Spinal cord (tissue), 10 donors: ENCODE results near the gene MNX1. TPM values are rescaled to one million over a fixed set of nuclear protein-coding genes. Genes with fewer than 3 reads are reported as not detected.

Experiments used
- DNase-seq, 6 donors: peaks; one replicate each; pipeline versions ENCODE4 v3.0.0 to v3.0.0-alpha.2; 2013 to 2015; ENCODE audit warnings: low spot score in 6 of 6, low read depth in 4 of 6
- H3K27ac ChIP-seq: one replicate; pipeline ENCODE4 v1.5.1; 2013; ENCODE audit warnings: low read depth, low read length, control low read depth
- H3K27me3 ChIP-seq: one replicate; pipeline ENCODE4 v1.6.1; 2013; ENCODE audit warnings: low read length; ENCODE audit not compliant: control insufficient read depth, insufficient read depth
- H3K36me3 ChIP-seq: one replicate; pipeline ENCODE4 v1.6.1; 2013; ENCODE audit warnings: low read length; ENCODE audit not compliant: control insufficient read depth, insufficient read depth
- H3K4me1 ChIP-seq: one replicate; pipeline ENCODE4 v1.6.1; 2013; ENCODE audit warnings: low read length; ENCODE audit not compliant: control insufficient read depth, insufficient read depth
- H3K4me3 ChIP-seq: one replicate; pipeline ENCODE4 v1.5.1; 2013; ENCODE audit warnings: low read depth, low read length, control low read depth
- H3K9me3 ChIP-seq: one replicate; pipeline ENCODE4 v1.6.1; 2013; ENCODE audit warnings: low read length; ENCODE audit not compliant: control insufficient read depth, insufficient read depth
- WGBS: methylation state at CpG from one replicate; pipeline ENCODE4 v1.1.5; 2013; ENCODE audit warnings: missing lambda C conversion rate; ENCODE audit not compliant: insufficient coverage; 5-methylcytosine and 5-hydroxymethylcytosine counted together
- polyA plus RNA-seq, 2 donors: library from polyadenylated mRNA; unstranded; fragments of 120-200 nt; gene quantifications; one replicate each; pipeline ENCODE4 v1.2.1, GENCODE V29; 2013; ENCODE audit not compliant: insufficient read length in 2 of 2
- total RNA-seq, 2 donors: library from RNA; depleted of rRNA in 1 of 2; stranded (reverse); fragments of 120-200 nt in 1 of 2; fragments of >200 nt in 1 of 2; gene quantifications; one replicate each; pipeline versions ENCODE4 v1.2.3 to v1.2.4, GENCODE V29; 2013 to 2014
- donor health status: healthy.

The MNX1 gene
- total and polyA plus RNA-seq, 4 donors, result 0.72 to 7.0 (median 2.3) TPM

DNA sequence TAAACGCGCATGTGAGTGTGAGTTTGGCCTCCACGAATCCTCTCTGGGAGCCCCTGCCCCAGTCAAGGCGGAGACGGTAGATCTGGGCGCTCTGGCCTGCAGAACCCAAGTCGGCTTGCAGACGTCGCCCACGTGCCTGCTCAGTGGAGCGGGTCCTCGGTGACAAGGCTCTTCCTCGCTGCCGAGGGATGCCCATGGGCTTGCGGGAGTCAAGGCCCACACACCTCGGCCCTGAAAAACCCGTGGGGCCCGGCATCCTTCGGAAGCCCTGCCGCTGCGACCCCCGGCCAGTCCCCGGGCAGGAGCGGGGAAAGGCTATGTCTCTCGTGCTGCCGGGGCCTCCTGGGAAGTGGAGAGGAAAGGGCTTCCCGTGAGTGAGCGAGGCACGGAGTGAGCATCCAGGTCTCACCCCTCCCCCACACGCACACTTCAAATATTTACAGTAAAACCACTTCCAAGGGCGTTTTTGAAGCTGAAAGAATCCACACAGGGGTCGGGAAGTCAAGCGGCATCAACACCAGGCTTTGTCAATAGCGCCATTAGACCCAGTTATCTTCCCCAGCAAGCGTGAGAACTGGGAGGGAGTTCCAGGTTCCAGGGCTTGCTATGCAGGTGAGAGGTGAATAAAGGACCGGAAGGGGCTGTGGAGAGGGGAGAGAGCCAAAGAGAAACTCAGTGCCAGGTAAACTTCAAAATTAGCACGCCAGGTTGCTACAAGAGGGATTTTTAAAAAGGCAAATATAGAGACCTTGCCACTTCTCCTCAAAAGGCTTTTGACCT, 1.1 kb upstream of the MNX1 start:
- WGBS, result 1% methylated on average over 23 of the region's 37 CpGs
- no peak overlapping the region for H3K4me3 ChIP-seq

DNA sequence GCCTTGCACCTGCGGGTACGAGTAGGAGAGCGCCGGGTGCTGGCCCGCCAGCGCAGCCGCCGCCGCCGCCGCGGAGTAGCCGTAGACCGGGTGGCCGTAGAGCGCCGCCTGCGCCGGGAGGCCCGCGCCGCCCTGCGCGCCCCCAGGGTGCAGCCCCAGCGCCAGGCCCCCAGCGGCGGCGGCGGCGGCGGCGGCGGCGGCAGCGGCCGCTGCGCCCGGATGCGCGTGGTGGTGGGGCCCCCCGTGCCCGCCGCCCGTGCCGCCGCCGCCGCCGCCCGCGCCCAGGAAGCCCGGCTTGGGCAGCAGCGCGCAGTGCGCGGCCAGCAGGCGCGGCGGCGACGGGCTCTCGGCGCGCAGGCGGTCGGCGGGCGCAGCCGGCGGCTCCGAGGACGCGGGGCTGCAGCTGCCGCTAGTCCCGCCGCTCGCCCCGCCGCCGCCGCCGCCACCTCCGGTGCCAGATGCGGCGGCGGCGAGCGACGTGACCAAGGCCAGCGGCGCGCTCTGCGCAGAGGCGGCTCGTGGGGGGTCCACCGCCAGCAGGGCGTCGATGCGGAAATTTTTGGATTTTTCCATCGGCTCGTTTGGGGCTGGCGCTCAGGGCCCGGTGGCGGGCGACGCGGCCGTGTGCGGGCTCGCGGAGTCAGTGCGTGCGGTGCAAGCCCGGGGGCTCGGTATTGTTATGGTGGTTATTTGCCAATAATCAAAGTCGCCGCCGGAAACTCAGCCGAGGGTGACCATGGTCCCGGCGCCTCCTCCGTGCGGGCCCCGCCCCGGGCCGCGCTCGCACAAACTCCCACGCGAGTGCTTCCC, 480 bp downstream of the MNX1 start:
- no peak overlapping the region for H3K4me3 ChIP-seq
- H3K9me3 ChIP-seq, result no peaks in the 10 kb centered on the region
- peaks cover 31% of the 10 kb centered on the region for H3K4me1 ChIP-seq
- peaks cover 93% of the 10 kb centered on the region for H3K27me3 ChIP-seq
- WGBS, result under 1% methylated on average over 130 of the region's 130 CpGs
- no peaks in the 10 kb centered on the region for H3K36me3 ChIP-seq
- no peak for DNase-seq
- H3K27ac ChIP-seq, result no peak overlapping the region

More for the DNA sequence above, 1.1 kb upstream of the MNX1 start:
- no peaks in the 10 kb centered on the region for H3K9me3 ChIP-seq
- peaks cover 94% of the 10 kb centered on the region for H3K27me3 ChIP-seq
- peak in 1 of 6 donors; percentile 6 for DNase-seq
- H3K4me1 ChIP-seq, result peaks cover 26% of the 10 kb centered on the region
- H3K27ac ChIP-seq, result no peak overlapping the region
- H3K36me3 ChIP-seq, result no peaks in the 10 kb centered on the region

DNA sequence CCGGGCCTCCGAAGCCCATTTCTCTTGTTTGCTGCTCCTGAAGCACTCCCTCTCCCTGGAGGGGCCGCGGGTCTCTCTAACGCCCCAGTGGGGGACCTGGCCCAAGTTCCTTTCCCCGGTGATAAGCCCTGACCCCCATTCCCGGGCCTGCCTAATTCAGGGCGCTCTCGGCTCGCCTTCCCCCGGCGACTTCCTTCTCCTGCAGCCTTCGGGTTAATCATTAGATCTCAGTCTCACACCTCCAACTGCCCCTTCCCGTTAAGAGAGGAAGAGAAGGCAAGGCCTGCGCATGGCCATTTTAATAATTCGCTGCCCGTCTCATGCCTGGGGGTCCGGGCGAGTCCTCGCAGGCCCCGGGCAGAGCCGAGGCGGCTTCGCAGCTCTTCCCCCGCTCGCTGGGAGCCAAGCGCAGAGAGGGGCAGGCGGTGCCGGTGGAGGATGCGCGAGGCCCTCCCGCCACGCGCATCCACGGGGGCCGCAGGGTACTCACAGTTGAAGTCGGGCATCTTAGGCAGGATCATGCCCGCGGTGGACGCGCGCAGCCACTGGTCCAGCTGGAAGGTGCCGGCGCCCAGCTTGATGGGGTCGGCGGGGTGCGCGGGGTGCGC, 1.2 kb downstream of the MNX1 start:
- Histone ChIP-seq H3K36me3 (no peaks in the 10 kb centered on the region), H3K27ac (no peak overlapping the region)
- WGBS, result 1% methylated on average over 48 of the region's 49 CpGs

DNA sequence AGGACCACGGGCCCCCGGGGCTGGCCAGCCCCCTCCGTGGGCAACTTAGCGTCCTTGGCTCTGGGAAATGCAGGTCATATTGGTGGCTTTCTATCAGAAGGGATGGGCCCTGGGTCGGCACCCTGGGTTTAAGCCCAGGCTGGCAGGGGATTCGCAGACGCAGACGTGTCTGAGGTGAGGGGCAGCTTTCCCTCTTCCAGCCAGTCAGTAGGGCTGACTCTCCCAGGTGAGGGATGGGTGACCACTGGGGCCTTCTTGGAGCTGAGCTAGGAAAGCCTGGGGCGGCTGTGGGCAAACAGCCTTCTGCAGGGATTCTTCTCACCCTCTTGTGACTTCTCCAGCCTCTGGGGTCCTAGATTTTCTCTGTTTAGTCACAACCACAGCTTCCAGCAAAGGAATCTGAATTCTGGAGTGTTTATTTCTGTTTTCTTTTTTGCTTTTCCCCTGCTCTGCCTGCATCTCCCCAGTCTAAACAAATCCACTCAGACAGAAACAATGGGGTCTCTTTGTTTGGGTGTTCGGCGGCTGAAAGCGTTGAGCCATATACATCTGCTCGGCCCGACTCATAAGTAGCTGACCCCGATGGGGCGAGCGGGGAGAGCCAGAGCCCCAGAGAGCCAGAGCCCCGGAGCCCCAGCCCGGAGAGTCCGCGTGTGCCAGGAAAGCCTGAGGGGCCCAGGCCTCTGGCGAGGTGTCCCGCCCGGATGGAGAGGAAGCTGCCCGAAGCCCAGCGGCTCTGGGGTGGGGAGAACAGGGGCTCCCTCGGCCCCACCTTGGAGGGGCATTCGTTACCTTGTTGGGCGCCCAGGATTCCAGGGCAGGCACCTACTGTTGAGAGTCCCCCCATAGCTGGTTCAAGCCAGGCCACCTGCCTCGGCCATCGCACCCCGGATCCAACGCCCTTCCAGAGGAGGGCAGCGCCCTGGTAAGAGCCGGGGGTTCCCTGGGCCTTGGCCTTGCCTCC, 2.0 kb downstream of the MNX1 start:
- Histone ChIP-seq H3K27ac (no peak overlapping the region), H3K36me3 (no peaks in the 10 kb centered on the region), H3K9me3 (no peaks in the 10 kb centered on the region), H3K4me3 (no peak overlapping the region), H3K27me3 (peaks cover 93% of the 10 kb centered on the region), H3K4me1 (peaks cover 42% of the 10 kb centered on the region)
- no peak for DNase-seq
- 3% methylated on average over 34 of the region's 35 CpGs for WGBS

More for the DNA sequence above, 1.2 kb downstream of the MNX1 start:
- Histone ChIP-seq H3K9me3 (no peaks in the 10 kb centered on the region), H3K27me3 (peaks cover 93% of the 10 kb centered on the region), H3K4me3 (no peak overlapping the region), H3K4me1 (peaks cover 34% of the 10 kb centered on the region)
- peak in 1 of 6 donors; percentile 20 for DNase-seq

DNA sequence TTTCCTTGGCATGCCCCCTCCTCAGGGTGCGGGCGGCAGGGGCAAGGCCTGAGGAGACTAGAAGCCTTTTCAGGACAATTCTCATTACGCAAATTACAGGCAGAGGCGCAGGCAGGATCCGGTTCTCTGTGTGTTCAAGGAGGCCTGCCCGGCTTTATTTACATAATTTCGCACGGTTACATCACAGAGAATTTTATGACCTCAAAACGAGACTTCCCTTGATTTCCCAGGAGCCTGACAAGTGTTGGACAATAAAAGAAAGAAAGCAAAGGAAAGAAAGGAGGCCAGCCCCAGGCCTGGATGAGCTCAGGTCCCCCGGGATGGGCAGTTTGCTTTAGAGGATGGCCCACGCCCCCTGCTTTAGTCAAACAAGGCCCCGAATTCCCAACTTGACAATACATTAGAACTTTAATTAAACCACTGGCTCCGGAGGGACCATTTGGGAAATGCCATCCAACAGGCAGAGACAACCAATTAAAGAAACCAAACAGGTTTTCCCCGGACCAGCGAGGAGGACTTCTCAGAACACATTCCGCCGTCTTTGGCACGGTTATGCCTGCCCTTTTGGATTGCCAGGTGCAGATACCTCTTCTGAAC, 2.9 kb downstream of the MNX1 start:
- no peak for DNase-seq
- H3K27me3 ChIP-seq, result peaks cover 93% of the 10 kb centered on the region
- H3K9me3 ChIP-seq, result no peaks in the 10 kb centered on the region
- no peak overlapping the region for H3K27ac ChIP-seq
- H3K36me3 ChIP-seq, result no peaks in the 10 kb centered on the region
- 9% methylated on average over 15 of the region's 18 CpGs for WGBS
- peaks cover 51% of the 10 kb centered on the region for H3K4me1 ChIP-seq
- no peak overlapping the region for H3K4me3 ChIP-seq

DNA sequence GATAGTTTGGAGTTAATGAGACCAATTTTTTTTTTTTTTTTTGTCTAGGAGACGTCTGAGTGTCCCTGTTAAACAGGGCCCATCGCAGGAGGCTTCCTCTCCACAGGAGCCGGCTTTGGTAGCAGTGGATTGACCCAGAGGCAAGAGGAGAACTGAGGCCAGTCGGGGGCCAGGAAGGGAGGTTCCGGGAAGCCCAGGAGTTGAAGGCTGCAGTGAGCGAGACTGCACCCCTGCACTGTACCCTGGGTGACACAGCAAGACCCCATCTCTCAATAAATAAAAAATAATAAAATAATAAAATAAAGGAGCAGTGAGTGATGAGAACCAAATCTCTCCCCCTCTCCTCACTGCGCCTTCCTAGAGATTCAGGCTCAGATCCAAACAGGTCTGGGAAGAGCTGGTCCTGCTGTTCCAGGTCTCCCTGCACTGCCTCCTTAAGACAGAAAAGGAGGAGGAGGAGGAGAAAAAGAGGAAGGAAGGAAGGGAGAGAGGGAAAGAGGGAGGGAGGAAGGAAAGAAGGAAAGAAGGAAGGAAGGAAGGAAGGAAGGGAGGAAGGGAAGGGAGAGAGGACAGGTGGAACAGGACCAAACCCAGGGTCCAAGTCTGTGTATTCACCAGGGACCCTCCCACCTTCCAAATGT, 3.5 kb downstream of the MNX1 start:
- DNase-seq, result no peak
- Histone ChIP-seq H3K4me1 (peaks cover 56% of the 10 kb centered on the region), H3K27ac (no peak overlapping the region), H3K27me3 (peaks cover 93% of the 10 kb centered on the region), H3K36me3 (no peaks in the 10 kb centered on the region), H3K4me3 (no peak overlapping the region), H3K9me3 (no peaks in the 10 kb centered on the region)
- 0% methylated on average over 3 of the region's 7 CpGs for WGBS

DNA sequence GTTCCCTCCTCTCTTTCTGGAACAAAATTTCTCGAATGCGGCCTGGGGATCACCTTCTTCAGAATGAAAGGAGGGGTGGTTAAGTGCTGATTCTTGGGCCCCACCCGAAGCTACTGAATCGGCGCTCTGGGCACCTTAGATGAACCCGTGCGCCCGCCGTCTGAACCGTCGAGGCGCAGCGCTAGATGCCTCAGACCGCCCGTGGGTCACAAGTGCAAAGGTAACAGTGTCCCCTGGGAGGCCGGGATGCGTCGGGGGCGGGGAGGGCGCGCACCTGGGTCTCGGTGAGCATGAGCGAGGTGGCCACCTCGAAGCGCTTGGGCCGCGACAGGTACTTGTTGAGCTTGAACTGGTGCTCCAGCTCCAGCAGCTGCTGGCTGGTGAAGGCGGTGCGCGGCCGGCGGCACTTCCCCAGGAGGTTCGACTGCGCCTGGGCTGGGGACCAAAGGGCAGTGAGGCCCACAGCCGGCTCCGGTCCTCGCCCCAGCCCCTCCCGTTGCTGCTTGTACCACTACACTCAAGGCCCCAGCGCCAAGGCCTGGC, 4.2 kb downstream of the MNX1 start:
- DNase-seq, result no peak
- no peak overlapping the region for H3K4me3 ChIP-seq
- WGBS, result 2% methylated on average over 35 of the region's 39 CpGs
- no peaks in the 10 kb centered on the region for H3K36me3 ChIP-seq
- H3K9me3 ChIP-seq, result no peaks in the 10 kb centered on the region
- peaks cover 51% of the 10 kb centered on the region for H3K4me1 ChIP-seq
- H3K27me3 ChIP-seq, result peaks cover 93% of the 10 kb centered on the region
- H3K27ac ChIP-seq, result no peak overlapping the region

DNA sequence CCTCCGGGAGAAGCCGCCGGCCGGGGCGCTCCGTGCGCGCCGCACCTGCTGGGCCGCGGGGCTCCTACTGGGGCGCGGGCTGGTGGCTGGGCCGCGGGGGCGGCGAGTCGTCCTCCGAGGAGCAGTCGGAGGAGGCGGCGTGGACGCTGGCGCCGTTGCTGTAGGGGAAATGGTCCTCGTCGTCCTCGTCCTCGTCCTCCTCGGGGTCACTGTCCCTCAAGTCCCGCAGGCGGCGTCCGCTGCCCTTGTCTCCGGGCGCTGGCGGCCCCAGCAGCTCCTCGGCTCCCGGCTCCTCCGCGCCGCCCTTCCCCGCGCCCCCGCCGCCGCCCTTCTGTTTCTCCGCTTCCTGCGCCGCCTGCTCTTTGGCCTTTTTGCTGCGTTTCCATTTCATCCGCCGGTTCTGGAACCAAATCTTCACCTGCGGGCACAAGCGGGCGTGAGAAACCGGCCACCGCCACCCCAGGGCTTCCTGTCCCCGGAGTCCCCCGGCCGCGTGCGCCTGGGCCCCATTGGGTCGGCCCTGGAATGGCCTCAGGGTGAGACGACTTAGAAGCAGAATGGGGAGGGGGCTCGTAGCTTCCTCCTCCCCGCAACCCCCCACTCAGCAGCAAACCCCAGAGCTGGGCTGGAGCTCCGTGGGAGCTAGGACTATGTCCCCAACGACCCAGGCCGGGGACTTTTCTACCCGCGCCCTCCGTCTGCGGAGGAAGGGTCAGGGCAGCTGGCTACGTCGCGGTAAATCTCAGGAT, 4.8 kb downstream of the MNX1 start:
- H3K27ac ChIP-seq, result no peak overlapping the region
- peaks cover 45% of the 10 kb centered on the region for H3K4me1 ChIP-seq
- peaks cover 93% of the 10 kb centered on the region for H3K27me3 ChIP-seq
- H3K36me3 ChIP-seq, result no peaks in the 10 kb centered on the region
- no peak for DNase-seq
- 3% methylated on average over 76 of the region's 77 CpGs for WGBS
- H3K4me3 ChIP-seq, result no peak overlapping the region
- no peaks in the 10 kb centered on the region for H3K9me3 ChIP-seq
